Adrenal gland (tissue), 12 donors: ENCODE data around the gene PRDM16. TPM values are rescaled to one million over a fixed set of nuclear protein-coding genes. Genes with fewer than 3 reads are reported as not detected.

Experiments used
- DNase-seq, 7 donors: peaks; one replicate each; pipeline ENCODE4 v3.0.0-alpha.2; 2019 to 2020
- H3K27ac ChIP-seq, 5 donors: fragments of 200-600 bp; sonication (generic) in 4 of 5; 1 replicate in 3 of 5; 2 replicates in 2 of 5; pipeline versions ENCODE4 v1.5.1 to v1.8.0; 2016 to 2020; ENCODE audit warnings: mild to moderate bottlenecking in 1 of 5
- H3K27me3 ChIP-seq: fragments of 200-600 bp; 2 replicates; pipeline ENCODE4 v1.8.0; 2021
- H3K36me3 ChIP-seq, 2 donors: fragments of 200-600 bp; replicated peaks in 1 of 2; 1 replicate in 1 of 2; 2 replicates in 1 of 2; pipeline versions ENCODE4 v1.5.1 to v1.8.0; 2018 to 2022
- H3K4me1 ChIP-seq, 2 donors: fragments of 200-600 bp; replicated peaks in 1 of 2; 1 replicate in 1 of 2; 2 replicates in 1 of 2; pipeline versions ENCODE4 v1.5.1 to v1.8.0; 2018 to 2021
- H3K4me3 ChIP-seq, 4 donors: fragments of 200-600 bp; sonication (generic) in 3 of 4; one replicate each; pipeline ENCODE4 v1.5.1; 2016 to 2018
- H3K9me3 ChIP-seq, 3 donors: fragments of 200-600 bp; sonication (generic) in 1 of 3; replicated peaks in 1 of 3; 1 replicate in 2 of 3; 2 replicates in 1 of 3; pipeline versions ENCODE4 v1.5.1 to v1.8.0; 2016 to 2021
- CTCF ChIP-seq, 6 experiments: fragments of 450-650 bp in 4 of 6; fragments of 200-600 bp in 2 of 6; sonication (generic) in 1 of 6; IDR thresholded peaks; 1 replicate in 5 of 6; 2 replicates in 1 of 6; pipeline versions ENCODE4 v1.5.1 to v1.8.0; 2016 to 2021; ENCODE audit warnings: antibody characterized with exemption in 6 of 6, mild to moderate bottlenecking in 2 of 6, moderate library complexity in 1 of 6
- POLR2A ChIP-seq, 2 donors: fragments of 450-650 bp; IDR thresholded peaks; one replicate each; pipeline ENCODE4 v1.6.1; 2017; ENCODE audit warnings: antibody characterized with exemption in 2 of 2, mild to moderate bottlenecking in 2 of 2, moderate library complexity in 1 of 2
- WGBS, 4 donors: extraction: QIAGEN DNeasy Blood & Tissue Kit in 2 of 4; methylation state at CpG; one replicate each; pipeline versions ENCODE4 v1.1.5 to v1.1.7; 2013 to 2017; 5-methylcytosine and 5-hydroxymethylcytosine counted together
- intact Hi-C, 2 donors: fragments of 100-400 bp; cut with DNase I; formaldehyde crosslinking; loops; one replicate each; pipeline versions ENCODE4 v1.14.1 to v1.15.0; 2022 to 2023
- polyA plus RNA-seq, 3 donors: library from polyadenylated mRNA; stranded (reverse); fragments of 200-250 nt in 2 of 3; fragments of 350-450 nt in 1 of 3; fragmentation: Illumina TruSeq in 1 of 3; extraction: RNeasy Lipid Tissue Mini Kit (QIAGEN cat#74804) in 1 of 3; gene quantifications; one replicate each; pipeline ENCODE4 v1.2.3, GENCODE V29; 2013 to 2014
- total RNA-seq, 9 donors: library from RNA; depleted of rRNA in 4 of 9; stranded (reverse); fragments of >200 nt in 4 of 9; fragments of 120-200 nt in 1 of 9; fragmentation: NEBNext Ultra II Directional in 1 of 9; extraction: Animal tissue kit (Norgen Biotek cat#: 25700) in 1 of 9; gene quantifications; one replicate each; pipeline versions ENCODE4 v1.1.0 to v1.2.4, GENCODE V29; 2013 to 2023
- donor health status: healthy with polysubstance abuse.
- donor health status: Bipolar disorder and iron deficiency.
- donor health status: DM: yes; HTN: yes; CAD: no.
- donor health status: DM: no; HTN: no; CAD: no.
- donor health status: DM: no; HTN: no; CAD: no.
- donor health status: DM: yes; HTN: yes; CAD: no.

Gene PRDM16
- total and polyA plus RNA-seq, 12 donors = 0.04 to 2.8 (median 0.61) TPM; not detected in 1

DNA sequence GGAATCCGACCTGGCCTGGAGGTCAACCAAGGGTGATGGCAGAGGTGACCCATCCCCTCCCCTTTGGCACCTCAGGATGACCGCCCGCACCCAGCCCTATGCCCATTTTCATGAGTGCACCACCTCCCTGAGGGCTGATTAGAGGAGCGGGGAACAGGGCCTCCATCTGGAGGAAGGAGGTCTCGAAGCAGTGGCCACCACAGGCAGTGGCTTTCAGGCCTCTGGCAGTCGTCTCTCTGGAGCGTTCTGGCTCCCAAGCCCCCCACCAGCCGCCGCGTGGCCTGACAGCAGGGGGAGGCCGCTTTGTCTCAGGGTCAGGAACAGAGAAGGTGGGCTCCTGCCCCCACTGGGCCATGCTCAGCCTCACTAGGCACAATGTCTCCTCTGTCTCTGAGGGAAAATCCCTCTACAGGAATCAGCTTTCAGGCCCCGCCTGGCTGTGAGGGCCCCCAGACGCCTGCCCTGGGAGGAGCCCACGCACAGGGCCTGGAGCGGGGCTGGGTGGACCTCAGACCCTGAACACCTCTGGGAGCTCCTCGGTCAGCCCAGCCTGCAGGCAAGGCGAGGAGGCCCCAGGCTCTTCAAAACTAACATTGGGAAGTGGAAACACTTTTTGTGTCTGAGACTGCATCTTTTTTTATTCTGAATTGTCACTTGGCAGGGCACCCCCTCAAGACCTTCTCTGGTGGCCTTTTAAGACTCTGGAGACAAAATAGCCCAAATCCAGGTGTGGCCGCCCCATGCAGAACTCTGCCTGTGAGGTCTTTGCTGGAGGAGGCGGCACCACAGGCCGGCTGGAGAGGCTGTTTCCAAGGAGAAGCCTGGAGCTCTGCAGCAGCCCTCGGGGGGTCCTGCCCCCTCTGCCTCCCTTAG lies 257.7 kb downstream of the PRDM16 start:
- Histone ChIP-seq H3K4me1 (no peaks in the 10 kb centered on the region), H3K36me3 (no peaks in the 10 kb centered on the region), H3K27me3 (peaks cover 17% of the 10 kb centered on the region), H3K27ac (no peak overlapping the region), H3K9me3 (no peaks in the 10 kb centered on the region), H3K4me3 (no peak overlapping the region)
- no peak for DNase-seq
- 79 to 87% (median 85%) methylated on average over 6 to 21 of the region's 21 CpGs for WGBS, 4 donors
- intact Hi-C loops = no loop called here
- no peak for TF ChIP-seq CTCF (IDR thresholded peaks at IDR 0.05)
- no peak for TF ChIP-seq POLR2A (IDR thresholded peaks at IDR 0.05)

DNA sequence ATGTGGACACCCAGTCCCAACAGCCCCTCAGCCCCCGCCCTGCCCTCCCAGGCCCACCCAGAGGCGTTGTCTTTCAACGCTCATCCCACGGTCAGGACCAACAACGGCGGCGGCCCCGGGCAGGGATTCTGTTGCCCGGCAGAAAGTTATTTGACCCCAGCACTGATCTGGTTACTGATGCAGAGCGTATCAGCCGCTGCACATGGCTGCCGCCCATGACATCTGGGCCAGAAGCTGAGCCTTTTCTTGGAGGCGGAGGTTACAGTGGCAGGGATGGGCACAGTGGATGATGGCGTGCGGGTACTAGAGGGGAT lies 258.3 kb downstream of the PRDM16 start:
- no peaks in the 10 kb centered on the region for H3K4me1 ChIP-seq
- TF ChIP-seq POLR2A (IDR thresholded peaks at IDR 0.05) (no peak), CTCF (IDR thresholded peaks at IDR 0.05) (no peak)
- H3K27ac ChIP-seq = no peak overlapping the region
- WGBS, 4 donors = 82 to 86% (median 83%) methylated on average over 5 to 15 of the region's 15 CpGs; no CpG with 5 or more reads in 1 of the 4 donors
- DNase-seq = no peak
- H3K9me3 ChIP-seq = no peaks in the 10 kb centered on the region
- intact Hi-C loops = no loop called here
- H3K27me3 ChIP-seq = peaks cover 17% of the 10 kb centered on the region
- no peaks in the 10 kb centered on the region for H3K36me3 ChIP-seq
- no peak overlapping the region for H3K4me3 ChIP-seq

GRCh38 chr1:3327936-3328590 lies 259.1 kb downstream of the PRDM16 start:
- TF ChIP-seq POLR2A (IDR thresholded peaks at IDR 0.05) = no peak
- TF ChIP-seq CTCF (IDR thresholded peaks at IDR 0.05) = no peak
- H3K4me1 ChIP-seq = no peaks in the 10 kb centered on the region
- intact Hi-C loops = no loop called here

GRCh38 chr1:3329640-3330281 lies 260.8 kb downstream of the PRDM16 start:
- Histone ChIP-seq H3K27ac (no peak overlapping the region), H3K9me3 (no peaks in the 10 kb centered on the region), H3K27me3 (peaks cover 4% of the 10 kb centered on the region), H3K4me1 (no peaks in the 10 kb centered on the region), H3K4me3 (no peak overlapping the region), H3K36me3 (no peaks in the 10 kb centered on the region)
- WGBS, 4 donors = 81 to 86% (median 85%) methylated on average over 9 to 12 of the region's 12 CpGs
- intact Hi-C loops = loop anchor here in 1 of 2 donors (5.0 kb wide), 1 partner anchor 317 kb away; no protein-coding TSS in a partner anchor
- no peak for TF ChIP-seq POLR2A (IDR thresholded peaks at IDR 0.05)
- no peak for TF ChIP-seq CTCF (IDR thresholded peaks at IDR 0.05)
- DNase-seq = no peak

More at GRCh38 chr1:3327936-3328590, 259.1 kb downstream of the PRDM16 start:
- Histone ChIP-seq H3K27me3 (peaks cover 13% of the 10 kb centered on the region), H3K27ac (no peak overlapping the region), H3K36me3 (no peaks in the 10 kb centered on the region), H3K9me3 (no peaks in the 10 kb centered on the region), H3K4me3 (no peak overlapping the region)
- 81 to 86% (median 84%) methylated on average over 11 to 15 of the region's 15 CpGs for WGBS, 4 donors
- DNase-seq = no peak
